Activated CD8-positive, alpha-beta memory T cell treated with anti-CD3 and anti-CD28 coated beads for 48 hours (primary cell): ENCODE measurements around the gene ADCY9.

Experiments used
- DNase-seq, 3 experiments: peaks; one replicate each; pipeline ENCODE4 v3.0.0-alpha.2; 2020; ENCODE audit warnings: low read depth in 2 of 3, low spot score in 2 of 3

The ADCY9 gene

GRCh38 chr16:3924763-3925162 is 191.5 kb downstream of the ADCY9 start:
- no peak for DNase-seq

GRCh38 chr16:3922241-3922640 is 194.0 kb downstream of the ADCY9 start:
- DNase-seq: no peak

- DNase-seq: no peak
Observed at GRCh38 chr16:3920206-3920605, 196.0 kb downstream of the ADCY9 start.

GRCh38 chr16:3919413-3919812 is 196.8 kb downstream of the ADCY9 start:
- no peak for DNase-seq

DNA sequence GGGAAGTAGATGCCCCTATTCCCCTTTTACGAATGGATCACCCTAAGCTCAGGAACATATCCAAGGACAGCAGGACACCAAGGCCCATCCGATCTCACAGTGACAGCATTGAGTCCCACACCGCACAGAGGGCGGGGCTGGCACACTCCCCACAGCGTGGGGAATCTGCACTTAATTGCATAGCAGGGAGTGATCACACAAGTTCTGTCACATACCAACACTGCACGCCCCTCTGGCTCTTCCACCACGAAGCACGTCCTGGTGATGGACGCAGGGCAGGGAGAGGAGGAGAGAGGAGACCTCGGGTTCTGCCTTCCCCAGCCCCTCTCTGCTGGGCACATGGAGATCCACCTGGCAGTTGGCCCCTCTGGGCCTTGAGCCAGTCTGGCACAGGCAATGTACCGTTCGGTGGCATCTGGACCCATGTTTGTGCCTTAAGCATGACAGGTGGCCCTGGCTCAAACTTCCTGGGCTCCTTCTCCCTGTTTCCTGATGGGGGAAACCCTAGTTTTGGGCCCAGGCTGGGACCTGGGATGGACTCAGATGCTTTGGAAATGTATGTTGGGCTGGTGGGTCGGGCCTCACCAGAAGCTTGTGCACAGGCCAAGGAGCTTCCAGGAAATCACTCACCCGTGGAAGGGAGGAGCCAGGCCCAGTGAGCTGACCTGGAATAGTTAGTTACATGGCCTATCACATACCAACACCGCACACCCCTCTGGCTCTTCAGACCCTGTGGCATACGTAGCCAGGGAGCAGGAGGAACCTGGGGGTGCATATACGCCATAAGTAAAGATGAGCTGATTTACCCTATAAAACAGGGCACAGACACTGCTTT is 200.6 kb downstream of the ADCY9 start:
- DNase-seq: no peak

GRCh38 chr16:3912897-3913296 is 203.3 kb downstream of the ADCY9 start:
- DNase-seq: no peak
